ENCODE data around the gene LDHA. TPM values are rescaled to one million over a fixed set of nuclear protein-coding genes. Genes with fewer than 3 reads are reported as not detected.
A peak's percentile ranks its signal among the peaks of the same experiment; 100 is the strongest.
"Not testable (repeated sequence)": the region's sequence is repeated elsewhere in the genome, so short reads cannot be mapped to it uniquely, and the experiment has no call there.

Gene LDHA
- total and polyA plus RNA-seq, 2 donors from 2014 or later, result 466 to 755 TPM

DNA sequence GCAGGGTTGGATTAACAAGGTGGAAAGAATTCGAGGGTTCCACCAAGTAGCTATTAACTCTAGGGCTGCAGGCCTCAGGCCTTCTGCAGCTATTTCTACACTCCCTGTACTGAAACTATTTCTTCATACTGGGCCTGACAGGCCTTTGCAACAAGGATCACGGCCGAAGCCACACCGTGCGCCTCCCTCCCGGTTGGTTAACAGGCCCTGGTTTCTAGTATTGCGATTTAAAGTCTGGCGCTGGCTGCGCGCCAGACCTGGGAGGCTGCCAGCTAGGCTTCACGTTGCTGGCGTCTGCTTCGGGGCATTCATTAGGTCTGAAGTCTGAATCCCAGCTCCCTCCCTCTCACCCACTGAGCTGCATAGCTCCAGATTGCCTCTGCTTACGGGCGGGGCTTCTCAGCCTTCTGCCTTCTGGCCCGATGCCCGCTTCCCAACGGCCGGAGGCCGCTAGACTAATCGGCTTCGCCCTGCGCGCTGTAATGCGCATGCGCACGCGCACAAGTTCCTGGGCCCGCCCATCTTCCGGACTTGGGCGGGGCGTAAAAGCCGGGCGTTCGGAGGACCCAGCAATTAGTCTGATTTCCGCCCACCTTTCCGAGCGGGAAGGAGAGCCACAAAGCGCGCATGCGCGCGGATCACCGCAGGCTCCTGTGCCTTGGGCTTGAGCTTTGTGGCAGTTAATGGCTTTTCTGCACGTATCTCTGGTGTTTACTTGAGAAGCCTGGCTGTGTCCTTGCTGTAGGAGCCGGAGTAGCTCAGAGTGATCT is 1.6 kb downstream of the LDHA start:
- intact Hi-C loops (cut with DNase I), result no loop called here
- H3K27ac ChIP-seq (ENCODE audit: low read depth in 2 of 2, low read length in 2 of 2), result peak overlapping the region; percentile 98
- peaks cover 0 to 32% (median 22%) of the 10 kb centered on the region in 3 donors for H3K36me3 ChIP-seq (ENCODE audit: control insufficient read depth in 2 of 3, insufficient read depth in 3 of 3, low read length in 3 of 3)
- H3K9ac ChIP-seq (ENCODE audit: low read length in 3 of 3), result peak overlapping the region; percentile 79 to 97 (median 93)
- H3K9me3 ChIP-seq (ENCODE audit: control insufficient read depth in 2 of 3, insufficient read depth in 1 of 3, low read length in 3 of 3), result no peaks in the 10 kb centered on the region
- H3K4me3 ChIP-seq (ENCODE audit: low read length in 3 of 3), result peak overlapping the region; percentile 83 to 100 (median 86)
- TF ChIP-seq, protein P1, sequence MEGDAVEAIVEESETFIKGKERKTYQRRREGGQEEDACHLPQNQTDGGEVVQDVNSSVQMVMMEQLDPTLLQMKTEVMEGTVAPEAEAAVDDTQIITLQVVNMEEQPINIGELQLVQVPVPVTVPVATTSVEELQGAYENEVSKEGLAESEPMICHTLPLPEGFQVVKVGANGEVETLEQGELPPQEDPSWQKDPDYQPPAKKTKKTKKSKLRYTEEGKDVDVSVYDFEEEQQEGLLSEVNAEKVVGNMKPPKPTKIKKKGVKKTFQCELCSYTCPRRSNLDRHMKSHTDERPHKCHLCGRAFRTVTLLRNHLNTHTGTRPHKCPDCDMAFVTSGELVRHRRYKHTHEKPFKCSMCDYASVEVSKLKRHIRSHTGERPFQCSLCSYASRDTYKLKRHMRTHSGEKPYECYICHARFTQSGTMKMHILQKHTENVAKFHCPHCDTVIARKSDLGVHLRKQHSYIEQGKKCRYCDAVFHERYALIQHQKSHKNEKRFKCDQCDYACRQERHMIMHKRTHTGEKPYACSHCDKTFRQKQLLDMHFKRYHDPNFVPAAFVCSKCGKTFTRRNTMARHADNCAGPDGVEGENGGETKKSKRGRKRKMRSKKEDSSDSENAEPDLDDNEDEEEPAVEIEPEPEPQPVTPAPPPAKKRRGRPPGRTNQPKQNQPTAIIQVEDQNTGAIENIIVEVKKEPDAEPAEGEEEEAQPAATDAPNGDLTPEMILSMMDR (IDR thresholded peaks at IDR 0.05; ENCODE audit: borderline replicate concordance, extremely low read depth, insufficient read depth), result no peak
- FAIRE-seq (peak; percentile 68), DNase-seq (peak; percentile 99 to 100 (median 99))
- H3K4me1 ChIP-seq (ENCODE audit: control insufficient read depth in 2 of 3, insufficient read depth in 2 of 3, low read depth in 1 of 3, low read length in 3 of 3), result peaks cover 0 to 13% (median 10%) of the 10 kb centered on the region in 3 donors
- no peaks in the 10 kb centered on the region for H3K27me3 ChIP-seq (ENCODE audit: control insufficient read depth, insufficient read depth, low read length)

DNA sequence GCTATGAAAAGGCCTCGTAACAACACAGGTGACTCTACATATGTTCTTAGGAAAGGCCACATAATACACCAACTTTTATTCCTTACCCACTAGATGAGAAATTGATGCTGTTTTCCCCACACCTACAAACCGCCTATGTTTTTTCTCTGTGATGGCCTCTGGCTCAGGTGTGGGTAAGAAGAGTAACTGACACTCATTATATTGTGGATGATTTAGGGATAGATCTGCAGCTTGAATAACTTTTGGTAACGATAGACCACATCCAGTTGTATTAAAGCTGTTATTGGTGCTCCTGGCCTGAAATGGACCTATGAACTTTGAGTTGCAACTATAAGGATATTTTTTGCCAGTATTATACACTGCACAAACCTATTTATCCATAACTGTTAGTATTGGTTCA is 3.6 kb downstream of the LDHA start:
- no peaks in the 10 kb centered on the region for H3K27me3 ChIP-seq (ENCODE audit: control insufficient read depth, insufficient read depth, low read length)
- H3K27ac ChIP-seq (ENCODE audit: low read depth in 2 of 2, low read length in 2 of 2), result no peak overlapping the region
- H3K9me3 ChIP-seq (ENCODE audit: control insufficient read depth in 2 of 3, insufficient read depth in 1 of 3, low read length in 3 of 3), result no peaks in the 10 kb centered on the region
- no peak overlapping the region for H3K9ac ChIP-seq (ENCODE audit: low read length in 3 of 3)
- no peak overlapping the region for H3K4me3 ChIP-seq (ENCODE audit: low read length in 3 of 3)
- H3K4me1 ChIP-seq (ENCODE audit: control insufficient read depth in 2 of 3, insufficient read depth in 2 of 3, low read depth in 1 of 3, low read length in 3 of 3), result peaks cover 0 to 13% (median 3%) of the 10 kb centered on the region in 3 donors
- DNase-seq, result no peak
- H3K36me3 ChIP-seq (ENCODE audit: control insufficient read depth in 2 of 3, insufficient read depth in 3 of 3, low read length in 3 of 3), result peaks cover 0 to 40% (median 30%) of the 10 kb centered on the region in 3 donors
- intact Hi-C loops (cut with DNase I), result no loop called here
- no peak for FAIRE-seq
- TF ChIP-seq, protein P1 (IDR thresholded peaks at IDR 0.05; ENCODE audit: borderline replicate concordance, extremely low read depth, insufficient read depth), result no peak

DNA sequence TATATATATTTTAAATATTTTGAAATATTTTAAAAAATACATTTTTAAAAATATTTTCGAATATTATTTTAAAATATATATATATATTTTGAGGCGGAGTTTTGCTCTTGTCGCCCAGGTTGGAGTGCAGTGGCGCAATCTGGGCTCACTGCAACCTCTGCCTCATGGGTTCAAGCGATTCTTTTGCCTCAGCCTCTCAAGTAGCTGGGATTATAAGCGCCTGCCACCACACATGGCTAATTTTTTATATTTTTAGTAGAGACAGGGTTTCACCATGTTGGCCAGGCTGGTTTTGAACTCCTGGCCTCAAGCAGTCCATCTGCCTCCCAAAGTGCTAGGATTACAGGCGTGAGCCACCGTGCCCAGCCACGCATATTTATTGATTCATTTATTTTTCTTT is 6.7 kb downstream of the LDHA start:
- DNase-seq; intact Hi-C loops (cut with DNase I); H3K27ac ChIP-seq (ENCODE audit: low read depth in 2 of 2, low read length in 2 of 2); H3K9me3 ChIP-seq (ENCODE audit: control insufficient read depth in 2 of 3, insufficient read depth in 1 of 3, low read length in 3 of 3); H3K9ac ChIP-seq (ENCODE audit: low read length in 3 of 3); H3K4me3 ChIP-seq (ENCODE audit: low read length in 3 of 3); FAIRE-seq; H3K27me3 ChIP-seq (ENCODE audit: control insufficient read depth, insufficient read depth, low read length); H3K4me1 ChIP-seq (ENCODE audit: control insufficient read depth in 2 of 3, insufficient read depth in 2 of 3, low read depth in 1 of 3, low read length in 3 of 3): not testable (repeated sequence)
- H3K36me3 ChIP-seq (ENCODE audit: control insufficient read depth in 2 of 3, insufficient read depth in 3 of 3, low read length in 3 of 3), result peaks cover 4 to 66% (median 44%) of the 10 kb centered on the region in 3 donors

DNA sequence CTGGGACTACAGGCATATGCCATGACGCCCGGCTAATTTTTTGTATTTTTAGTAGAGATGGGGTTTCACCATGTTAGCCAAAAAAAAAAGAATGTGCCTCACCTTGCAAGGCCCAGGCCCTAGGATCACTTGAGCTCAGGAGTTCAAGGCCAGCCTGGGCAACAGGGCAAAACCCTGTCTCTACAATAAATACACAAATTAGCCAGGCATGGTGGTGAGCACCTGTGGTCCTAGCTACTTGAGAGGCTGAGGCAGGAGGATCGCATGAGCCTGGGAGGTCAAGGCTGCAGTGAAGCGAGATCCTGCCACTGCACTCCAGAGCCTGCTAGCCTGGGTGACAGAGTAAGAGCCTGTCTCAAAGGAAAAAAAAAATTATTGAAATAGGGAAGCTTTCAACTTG is 9.7 kb downstream of the LDHA start:
- peaks cover 6 to 64% (median 43%) of the 10 kb centered on the region in 3 donors for H3K36me3 ChIP-seq (ENCODE audit: control insufficient read depth in 2 of 3, insufficient read depth in 3 of 3, low read length in 3 of 3)

DNA sequence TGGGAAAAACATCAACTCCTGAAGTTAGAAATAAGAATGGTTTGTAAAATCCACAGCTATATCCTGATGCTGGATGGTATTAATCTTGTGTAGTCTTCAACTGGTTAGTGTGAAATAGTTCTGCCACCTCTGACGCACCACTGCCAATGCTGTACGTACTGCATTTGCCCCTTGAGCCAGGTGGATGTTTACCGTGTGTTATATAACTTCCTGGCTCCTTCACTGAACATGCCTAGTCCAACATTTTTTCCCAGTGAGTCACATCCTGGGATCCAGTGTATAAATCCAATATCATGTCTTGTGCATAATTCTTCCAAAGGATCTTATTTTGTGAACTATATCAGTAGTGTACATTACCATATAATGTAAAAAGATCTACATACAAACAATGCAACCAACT is 13.0 kb downstream of the LDHA start:
- H3K4me1 ChIP-seq (ENCODE audit: control insufficient read depth in 2 of 3, insufficient read depth in 2 of 3, low read depth in 1 of 3, low read length in 3 of 3); H3K9me3 ChIP-seq (ENCODE audit: control insufficient read depth in 2 of 3, insufficient read depth in 1 of 3, low read length in 3 of 3); H3K4me3 ChIP-seq (ENCODE audit: low read length in 3 of 3); H3K27me3 ChIP-seq (ENCODE audit: control insufficient read depth, insufficient read depth, low read length); FAIRE-seq; DNase-seq; H3K27ac ChIP-seq (ENCODE audit: low read depth in 2 of 2, low read length in 2 of 2); intact Hi-C loops (cut with DNase I); H3K9ac ChIP-seq (ENCODE audit: low read length in 3 of 3): not testable (repeated sequence)
- peaks cover 6 to 43% (median 23%) of the 10 kb centered on the region in 3 donors for H3K36me3 ChIP-seq (ENCODE audit: control insufficient read depth in 2 of 3, insufficient read depth in 3 of 3, low read length in 3 of 3)

More for the DNA sequence above, 9.7 kb downstream of the LDHA start:
- H3K4me1 ChIP-seq (ENCODE audit: control insufficient read depth in 2 of 3, insufficient read depth in 2 of 3, low read depth in 1 of 3, low read length in 3 of 3), result no peaks in the 10 kb centered on the region
- H3K9me3 ChIP-seq (ENCODE audit: control insufficient read depth in 2 of 3, insufficient read depth in 1 of 3, low read length in 3 of 3), result no peaks in the 10 kb centered on the region
- FAIRE-seq (no peak), DNase-seq (no peak)
- H3K9ac ChIP-seq (ENCODE audit: low read length in 3 of 3), result no peak overlapping the region
- no peak overlapping the region for H3K4me3 ChIP-seq (ENCODE audit: low read length in 3 of 3)
- no peaks in the 10 kb centered on the region for H3K27me3 ChIP-seq (ENCODE audit: control insufficient read depth, insufficient read depth, low read length)
- TF ChIP-seq, protein P1 (IDR thresholded peaks at IDR 0.05; ENCODE audit: borderline replicate concordance, extremely low read depth, insufficient read depth), result no peak
- intact Hi-C loops (cut with DNase I), result no loop called here
- no peak overlapping the region for H3K27ac ChIP-seq (ENCODE audit: low read depth in 2 of 2, low read length in 2 of 2)

Measured in kidney (tissue), 14 donors.